ENCODE data around the gene MIPOL1. TPM values are rescaled to one million over a fixed set of nuclear protein-coding genes. Genes with fewer than 3 reads are reported as not detected.

The MIPOL1 gene
- total and polyA plus RNA-seq, 2 of the 4 experiments (the other 2 are of a cell fraction) = 2.7 to 5.9 TPM

DNA sequence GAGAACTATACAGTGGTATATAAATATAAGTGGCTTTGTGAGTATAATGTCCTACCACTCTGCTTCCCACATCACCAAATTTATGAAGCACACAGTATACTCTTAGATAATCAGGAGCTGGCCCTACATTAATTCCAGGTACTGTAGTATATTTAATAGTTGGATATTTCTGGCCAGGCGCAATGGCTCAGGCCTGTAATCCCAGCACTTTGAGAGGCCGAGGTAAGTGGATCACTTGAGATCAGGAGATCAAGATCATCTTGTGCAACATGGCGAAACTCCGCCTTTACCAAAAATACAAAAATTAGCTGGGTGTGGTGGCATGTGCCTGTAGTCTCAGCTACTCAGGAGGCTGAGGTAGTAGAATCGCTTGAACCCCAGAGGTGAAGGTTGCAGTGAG lies 293.3 kb downstream of the MIPOL1 start:
- Histone ChIP-seq H4K20me1 (ENCODE audit: insufficient read depth, low read length) (no peaks in the 10 kb centered on the region), H3K9me3 (ENCODE audit: control insufficient read depth, insufficient read depth, low read length) (no peaks in the 10 kb centered on the region), H2BK120ac (ENCODE audit: low read depth, low read length) (no peak overlapping the region), H2BK5ac (ENCODE audit: low read depth, low read length, poor library complexity, severe bottlenecking) (no peak overlapping the region), H3K23ac (ENCODE audit: low read depth, low read length) (no peak overlapping the region), H3K79me1 (ENCODE audit: low read depth in 1 of 2, low read length in 2 of 2) (no peaks in the 10 kb centered on the region), H2BK20ac (ENCODE audit: low read depth, low read length) (no peak overlapping the region), H2AK9ac (replicated peaks; ENCODE audit: low read depth, low read length, poor library complexity) (no peak overlapping the region), H3K4me3 (ENCODE audit: insufficient read depth, low read depth, low read length) (no peak overlapping the region), H3K9ac (ENCODE audit: low read depth, low read length) (no peak overlapping the region), H4K8ac (ENCODE audit: low read depth in 2 of 2, low read length in 2 of 2) (no peak overlapping the region), H4K91ac (ENCODE audit: insufficient read depth, low read depth, low read length) (no peak overlapping the region), H3K27ac (ENCODE audit: insufficient read depth, low read length) (no peak overlapping the region), H3K18ac (ENCODE audit: low read depth, low read length) (no peak overlapping the region), H3K56ac (ENCODE audit: extremely low read depth, insufficient read depth, low read length) (no peak overlapping the region), H3K36me3 (ENCODE audit: control insufficient read depth, insufficient read depth, low read length) (no peaks in the 10 kb centered on the region), H4K5ac (ENCODE audit: low read depth, low read length) (no peak overlapping the region), H2AFZ (replicated peaks; ENCODE audit: low read length, poor library complexity) (no peak overlapping the region), H2AK5ac (ENCODE audit: low read depth, low read length) (no peak overlapping the region), H2BK15ac (ENCODE audit: low read depth, low read length) (no peak overlapping the region), H3K14ac (replicated peaks; ENCODE audit: low read depth, low read length) (no peak overlapping the region), H3K4ac (ENCODE audit: low read depth, low read length) (no peak overlapping the region), H3K4me2 (ENCODE audit: low read depth, low read length) (no peak overlapping the region), H3K4me1 (ENCODE audit: control insufficient read depth, insufficient read depth, low read length) (no peaks in the 10 kb centered on the region), H3K27me3 (ENCODE audit: control insufficient read depth, insufficient read depth, low read length) (no peaks in the 10 kb centered on the region), H3K9me1 (ENCODE audit: insufficient read depth, low read length) (no peaks in the 10 kb centered on the region)
- ATAC-seq (ENCODE audit: low read depth) = no peak
- intact Hi-C loops (cut with micrococcal nuclease) = no loop called here
- in situ Hi-C loops (cut with MboI; ENCODE audit: low sequenced_read_pairs) = no loop called here
- BruUV-seq (replicated peaks) = no TSS peak
- no peak for TF ChIP-seq ELK1 (IDR thresholded peaks at IDR 0.05; ENCODE audit: borderline replicate concordance, low read depth, low read length)
- no peak for TF ChIP-seq RFX5 (IDR thresholded peaks at IDR 0.05; ENCODE audit: low read depth, low read length)
- no peak for TF ChIP-seq MAZ (IDR thresholded peaks at IDR 0.05; ENCODE audit: borderline replicate concordance, low read depth, low read length)
- no peak for TF ChIP-seq MAFK (IDR thresholded peaks at IDR 0.05; ENCODE audit: low read depth, low read length)
- TF ChIP-seq POLR2A (IDR thresholded peaks at IDR 0.05; ENCODE audit: low read depth, low read length) = no peak
- no peak for TF ChIP-seq RAD21 (IDR thresholded peaks at IDR 0.05; ENCODE audit: low read length)
- no peak for TF ChIP-seq BHLHE40 (IDR thresholded peaks at IDR 0.05; ENCODE audit: low read depth, low read length)
- TF ChIP-seq MXI1 (IDR thresholded peaks at IDR 0.05; ENCODE audit: borderline replicate concordance, low read depth, low read length) = no peak
- TF ChIP-seq CHD1 (IDR thresholded peaks at IDR 0.05; ENCODE audit: low read depth, low read length) = no peak
- no peak for TF ChIP-seq FOS (IDR thresholded peaks at IDR 0.05; ENCODE audit: low read depth, low read length)
- no peak for TF ChIP-seq CTCF (conservative IDR thresholded peaks at IDR 0.05; ENCODE audit: low read depth, low read length)
- TF ChIP-seq NFE2L2 (IDR thresholded peaks at IDR 0.05; ENCODE audit: low read depth, low read length) = no peak
- TF ChIP-seq, protein P1, sequence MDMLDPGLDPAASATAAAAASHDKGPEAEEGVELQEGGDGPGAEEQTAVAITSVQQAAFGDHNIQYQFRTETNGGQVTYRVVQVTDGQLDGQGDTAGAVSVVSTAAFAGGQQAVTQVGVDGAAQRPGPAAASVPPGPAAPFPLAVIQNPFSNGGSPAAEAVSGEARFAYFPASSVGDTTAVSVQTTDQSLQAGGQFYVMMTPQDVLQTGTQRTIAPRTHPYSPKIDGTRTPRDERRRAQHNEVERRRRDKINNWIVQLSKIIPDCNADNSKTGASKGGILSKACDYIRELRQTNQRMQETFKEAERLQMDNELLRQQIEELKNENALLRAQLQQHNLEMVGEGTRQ (IDR thresholded peaks at IDR 0.05; ENCODE audit: low read depth, low read length) = no peak
- TF ChIP-seq SMC3 (IDR thresholded peaks at IDR 0.05; ENCODE audit: low read depth, low read length) = no peak
- TF ChIP-seq CEBPB (IDR thresholded peaks at IDR 0.05; ENCODE audit: low read depth, low read length) = no peak
- no peak for TF ChIP-seq RCOR1 (IDR thresholded peaks at IDR 0.05; ENCODE audit: insufficient replicate concordance, low read length)
- dilution Hi-C loops (cut with HindIII; ENCODE audit: low sequenced_read_pairs, unreplicated experiment) = no loop called here
- no CpG with 5 or more reads among the region's 5 CpGs for WGBS, 2 experiments (ENCODE audit: extremely low coverage in 2 of 2, insufficient read length in 1 of 2)
- ChIA-PET CTCF (no interaction called here), POLR2A (ENCODE audit: unreplicated experiment) (no interaction called here)
- DNase-seq = no peak
